K562 treated with DMSO at 1 percent for 12 hours (cell line): Measurements from ENCODE around the gene SFI1. TPM values are rescaled to one million over a fixed set of nuclear protein-coding genes. Genes with fewer than 3 reads are reported as not detected.

Source experiments
- total RNA-seq: library from RNA; unstranded; fragments of 300-600 nt; gene quantifications from 2 replicates; pipeline ENCODE4 v1.2.3, GENCODE V29; 2022; ENCODE audit not compliant: insufficient read depth

The SFI1 gene, protein sequence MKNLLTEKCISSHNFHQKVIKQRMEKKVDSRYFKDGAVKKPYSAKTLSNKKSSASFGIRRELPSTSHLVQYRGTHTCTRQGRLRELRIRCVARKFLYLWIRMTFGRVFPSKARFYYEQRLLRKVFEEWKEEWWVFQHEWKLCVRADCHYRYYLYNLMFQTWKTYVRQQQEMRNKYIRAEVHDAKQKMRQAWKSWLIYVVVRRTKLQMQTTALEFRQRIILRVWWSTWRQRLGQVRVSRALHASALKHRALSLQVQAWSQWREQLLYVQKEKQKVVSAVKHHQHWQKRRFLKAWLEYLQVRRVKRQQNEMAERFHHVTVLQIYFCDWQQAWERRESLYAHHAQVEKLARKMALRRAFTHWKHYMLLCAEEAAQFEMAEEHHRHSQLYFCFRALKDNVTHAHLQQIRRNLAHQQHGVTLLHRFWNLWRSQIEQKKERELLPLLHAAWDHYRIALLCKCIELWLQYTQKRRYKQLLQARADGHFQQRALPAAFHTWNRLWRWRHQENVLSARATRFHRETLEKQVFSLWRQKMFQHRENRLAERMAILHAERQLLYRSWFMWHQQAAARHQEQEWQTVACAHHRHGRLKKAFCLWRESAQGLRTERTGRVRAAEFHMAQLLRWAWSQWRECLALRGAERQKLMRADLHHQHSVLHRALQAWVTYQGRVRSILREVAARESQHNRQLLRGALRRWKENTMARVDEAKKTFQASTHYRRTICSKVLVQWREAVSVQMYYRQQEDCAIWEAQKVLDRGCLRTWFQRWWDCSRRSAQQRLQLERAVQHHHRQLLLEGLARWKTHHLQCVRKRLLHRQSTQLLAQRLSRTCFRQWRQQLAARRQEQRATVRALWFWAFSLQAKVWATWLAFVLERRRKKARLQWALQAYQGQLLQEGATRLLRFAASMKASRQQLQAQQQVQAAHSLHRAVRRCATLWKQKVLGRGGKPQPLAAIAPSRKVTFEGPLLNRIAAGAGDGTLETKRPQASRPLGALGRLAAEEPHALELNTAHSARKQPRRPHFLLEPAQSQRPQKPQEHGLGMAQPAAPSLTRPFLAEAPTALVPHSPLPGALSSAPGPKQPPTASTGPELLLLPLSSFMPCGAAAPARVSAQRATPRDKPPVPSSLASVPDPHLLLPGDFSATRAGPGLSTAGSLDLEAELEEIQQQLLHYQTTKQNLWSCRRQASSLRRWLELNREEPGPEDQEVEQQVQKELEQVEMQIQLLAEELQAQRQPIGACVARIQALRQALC
- total RNA-seq, result 17.0 and 19.5 TPM in 2 replicates

GRCh38 chr22:31496007-31496734 lies at the start of gene SFI1:
Gene SFI1, plus strand, starts transcription at chr22:31496536. Its CDS starts 11,749 bp downstream, at chr22:31508285.

GRCh38 chr22:31489632-31490495 lies 6.5 kb upstream of the SFI1 start, which contains the start of gene EIF4ENIF1:
Gene EIF4ENIF1, minus strand, starts transcription at chr22:31489842. Its CDS starts 1,124 bp downstream, at chr22:31488718.

GRCh38 chr22:31661851-31662667 lies 165.7 kb downstream of the SFI1 start, which contains the start of gene PISD:
Gene PISD, minus strand, starts transcription at chr22:31662215. Its CDS starts 7 bp downstream, at chr22:31662208.

Other genes with a start within 250 kb of the SFI1 start
- gene PIK3IP1, start 204.0 kb upstream of the SFI1 start, total RNA-seq, result 0.66 and 2.4 TPM in 2 replicates
- 4.7 and 7.1 TPM in 2 replicates for gene PATZ1, start 150.2 kb upstream of the SFI1 start, total RNA-seq
- gene DRG1, start 96.9 kb upstream of the SFI1 start, total RNA-seq, result 52.3 and 60.7 TPM in 2 replicates
- 4.5 and 11.5 TPM in 2 replicates for gene EIF4ENIF1, start 6.7 kb upstream of the SFI1 start, total RNA-seq
- 16.1 and 26.0 TPM in 2 replicates for gene PISD, start 165.7 kb downstream of the SFI1 start, total RNA-seq